HL-60 (cell line): Measurements from ENCODE around the gene SERPINE2.

Experiments
- DNase-seq, 2 experiments: peaks; one replicate each; pipeline ENCODE4 v3.0.0-alpha.2; 2010 to 2020; ENCODE audit warnings: low read depth in 1 of 2, low spot score in 1 of 2
- H3K27ac ChIP-seq: fragments of 250-450 bp; sonication (Bioruptor Pico); replicated peaks from 2 replicates; pipeline ENCODE4 v1.5.1; 2020; ENCODE audit warnings: mild to moderate bottlenecking, moderate library complexity
- H3K27me3 ChIP-seq: fragments of 250-450 bp; sonication (Bioruptor Pico); 2 replicates; pipeline ENCODE4 v1.5.1; 2021; ENCODE audit warnings: mild to moderate bottlenecking, moderate library complexity; ENCODE audit not compliant: insufficient read depth, poor library complexity, severe bottlenecking
- H3K4me3 ChIP-seq: replicated peaks from 2 replicates; pipeline ENCODE4 v1.5.1; 2011; ENCODE audit warnings: mild to moderate bottlenecking, control low read depth, low read length; ENCODE audit not compliant: insufficient read depth
- CTCF ChIP-seq: IDR thresholded peaks from one replicate; pipeline ENCODE4 v1.5.1; 2011; ENCODE audit warnings: low read length, control low read depth, inconsistent platforms; ENCODE audit not compliant: insufficient read depth
- GABPA ChIP-seq: IDR thresholded peaks from 2 replicates; pipeline ENCODE4 v1.6.1; 2012; ENCODE audit warnings: low read depth
- POLR2AphosphoS5 ChIP-seq: IDR thresholded peaks from 2 replicates; pipeline ENCODE4 v1.6.1; 2012; ENCODE audit warnings: low read depth
- REST ChIP-seq: IDR thresholded peaks from 2 replicates; pipeline ENCODE4 v1.6.1; 2012; ENCODE audit warnings: low read depth; ENCODE audit not compliant: insufficient replicate concordance
- SPI1 ChIP-seq: IDR thresholded peaks from 2 replicates; pipeline ENCODE4 v1.6.1; 2012; ENCODE audit warnings: low read depth, mild to moderate bottlenecking, borderline replicate concordance

SERPINE2 gene

GRCh38 chr2:224085246-224085645, 46.2 kb upstream of the SERPINE2 start:
- TF ChIP-seq REST (no peak), SPI1 (no peak), CTCF (no peak), POLR2AphosphoS5 (no peak), GABPA (no peak)
- H3K27ac ChIP-seq = no peak overlapping the region
- H3K4me3 ChIP-seq = no peak overlapping the region
- no peaks in the 10 kb centered on the region for H3K27me3 ChIP-seq
- DNase-seq = no peak

GRCh38 chr2:224084266-224084892, 45.3 kb upstream of the SERPINE2 start:
- Histone ChIP-seq H3K4me3 (no peak overlapping the region), H3K27me3 (no peaks in the 10 kb centered on the region), H3K27ac (no peak overlapping the region)
- DNase-seq = no peak
- TF ChIP-seq GABPA (no peak), SPI1 (no peak)

DNA sequence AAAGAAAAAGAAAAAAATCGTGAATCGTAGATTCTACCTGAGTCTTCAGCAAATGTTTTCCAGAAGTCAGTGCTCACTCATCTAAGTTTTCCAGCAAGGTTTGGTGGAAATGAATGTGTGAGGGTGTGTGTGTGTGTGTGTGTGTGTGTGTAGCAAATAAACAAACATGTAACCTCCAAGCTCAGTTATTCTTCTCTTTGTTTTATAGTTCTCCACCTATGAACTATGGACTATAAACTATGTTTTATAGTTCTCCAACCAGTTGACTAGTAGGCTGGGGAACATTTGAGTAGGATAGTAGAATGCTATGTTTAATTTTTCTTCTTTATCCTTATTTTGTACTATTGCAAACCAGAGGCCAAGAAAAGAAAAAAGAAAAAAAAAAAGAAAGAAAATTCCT, 44.6 kb upstream of the SERPINE2 start:
- TF ChIP-seq GABPA (no peak), CTCF (no peak), SPI1 (no peak), REST (no peak), POLR2AphosphoS5 (no peak)
- Histone ChIP-seq H3K4me3 (no peak overlapping the region), H3K27me3 (no peaks in the 10 kb centered on the region), H3K27ac (no peak overlapping the region)
- DNase-seq = no peak

- DNase-seq = no peak
- H3K4me3 ChIP-seq = no peak overlapping the region
- no peaks in the 10 kb centered on the region for H3K27me3 ChIP-seq
- TF ChIP-seq CTCF (no peak), POLR2AphosphoS5 (no peak), REST (no peak), SPI1 (no peak), GABPA (no peak)
- H3K27ac ChIP-seq = no peak overlapping the region
Measured at GRCh38 chr2:224078656-224079055, 39.6 kb upstream of the SERPINE2 start.
